ENCODE results near the gene NR2C2AP.

Gene NR2C2AP

DNA sequence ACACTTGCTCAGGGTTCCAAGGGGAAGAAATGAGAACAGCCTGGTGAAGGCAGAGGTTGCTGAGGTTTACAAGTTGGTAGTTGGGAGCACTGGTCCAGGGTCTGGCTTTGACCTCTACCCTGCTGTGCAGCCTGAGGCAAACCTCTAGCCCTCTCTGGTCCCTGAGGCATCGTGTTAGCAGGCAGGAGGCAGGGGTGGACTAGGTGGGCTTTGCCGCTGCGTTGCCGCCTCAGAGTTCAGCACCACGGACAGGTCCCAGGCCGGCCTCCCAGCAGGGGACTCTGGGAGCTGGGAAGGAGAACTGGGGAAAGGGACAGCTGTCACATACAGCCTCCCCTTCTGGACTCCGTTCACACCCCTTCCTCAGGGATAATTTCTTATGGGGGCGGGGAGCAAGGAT lies 11.7 kb upstream of the NR2C2AP start:
- peak; percentile 68 for DNase-seq (ENCODE audit: low spot score)

DNA sequence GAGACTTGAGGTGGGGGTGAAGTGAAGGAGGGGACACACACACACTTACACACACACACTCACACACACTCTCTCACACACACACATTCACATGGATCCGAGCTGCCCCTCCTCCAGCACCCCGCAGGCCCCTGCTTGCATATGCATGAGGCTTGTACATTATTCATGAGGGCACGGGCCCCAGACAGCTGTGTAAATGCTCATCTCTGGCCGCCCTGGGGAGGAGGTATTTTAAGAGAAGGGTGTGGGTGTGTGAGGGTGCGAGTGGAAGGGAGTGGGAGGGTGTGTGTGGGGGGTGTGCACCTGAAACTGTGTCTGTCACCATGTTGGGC lies 10.9 kb upstream of the NR2C2AP start:
- DNase-seq (ENCODE audit: low spot score) = no peak

DNA sequence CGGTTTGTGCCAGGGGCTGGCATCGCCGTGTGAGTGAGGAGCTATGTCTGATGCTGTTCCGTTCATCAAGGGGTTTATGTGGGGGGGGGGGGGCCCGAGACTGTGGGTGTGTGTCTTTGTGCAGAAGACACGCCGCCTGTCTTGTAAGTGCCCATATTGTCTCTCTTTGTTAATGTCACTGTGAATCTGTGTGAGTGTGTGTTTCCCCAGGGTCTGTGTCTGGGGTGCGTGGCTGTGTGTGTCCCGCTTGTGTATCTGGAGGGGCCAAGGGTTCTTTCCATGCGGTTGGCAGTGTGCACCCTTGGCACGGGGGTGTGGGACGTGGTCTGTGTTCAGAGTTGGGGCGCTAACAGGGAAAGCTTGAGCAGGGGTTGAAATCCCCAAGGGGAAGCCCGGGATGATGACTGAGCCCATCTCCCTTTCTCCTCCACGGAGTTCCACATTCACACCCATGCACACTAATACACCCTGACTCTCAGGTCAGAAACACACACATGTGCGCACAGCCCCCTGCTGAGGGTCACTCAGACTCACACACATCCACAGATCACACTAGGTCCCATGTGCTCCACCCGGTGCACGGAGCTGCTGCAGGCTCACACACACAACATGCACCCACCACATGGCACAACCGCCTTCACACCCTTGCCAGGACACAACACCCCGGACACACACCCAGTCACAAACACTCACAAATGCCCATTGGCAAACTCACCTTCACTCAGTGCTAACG lies 10.4 kb upstream of the NR2C2AP start:
- DNase-seq (ENCODE audit: low spot score) = no peak

DNA sequence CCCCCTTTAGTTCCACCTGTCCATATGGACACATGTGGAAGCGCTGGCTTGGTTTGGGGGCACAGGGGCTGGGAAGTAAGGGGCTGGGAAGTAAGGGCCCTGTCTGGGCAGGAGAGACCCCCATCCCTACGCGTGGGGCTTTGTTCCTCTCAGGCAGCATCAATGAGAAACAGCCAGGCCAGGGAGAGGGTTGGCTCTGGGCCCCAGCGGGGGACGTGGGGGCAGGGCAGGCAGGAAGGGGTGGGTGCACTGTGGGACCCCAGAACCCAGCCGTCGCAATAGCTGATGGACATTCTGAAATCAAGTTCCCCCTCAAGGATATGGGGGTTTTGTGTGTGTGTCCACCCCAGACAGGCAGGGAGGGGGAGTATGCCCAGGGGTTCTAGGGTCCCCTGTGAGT lies 9.7 kb upstream of the NR2C2AP start:
- DNase-seq (ENCODE audit: low spot score) = no peak

DNA sequence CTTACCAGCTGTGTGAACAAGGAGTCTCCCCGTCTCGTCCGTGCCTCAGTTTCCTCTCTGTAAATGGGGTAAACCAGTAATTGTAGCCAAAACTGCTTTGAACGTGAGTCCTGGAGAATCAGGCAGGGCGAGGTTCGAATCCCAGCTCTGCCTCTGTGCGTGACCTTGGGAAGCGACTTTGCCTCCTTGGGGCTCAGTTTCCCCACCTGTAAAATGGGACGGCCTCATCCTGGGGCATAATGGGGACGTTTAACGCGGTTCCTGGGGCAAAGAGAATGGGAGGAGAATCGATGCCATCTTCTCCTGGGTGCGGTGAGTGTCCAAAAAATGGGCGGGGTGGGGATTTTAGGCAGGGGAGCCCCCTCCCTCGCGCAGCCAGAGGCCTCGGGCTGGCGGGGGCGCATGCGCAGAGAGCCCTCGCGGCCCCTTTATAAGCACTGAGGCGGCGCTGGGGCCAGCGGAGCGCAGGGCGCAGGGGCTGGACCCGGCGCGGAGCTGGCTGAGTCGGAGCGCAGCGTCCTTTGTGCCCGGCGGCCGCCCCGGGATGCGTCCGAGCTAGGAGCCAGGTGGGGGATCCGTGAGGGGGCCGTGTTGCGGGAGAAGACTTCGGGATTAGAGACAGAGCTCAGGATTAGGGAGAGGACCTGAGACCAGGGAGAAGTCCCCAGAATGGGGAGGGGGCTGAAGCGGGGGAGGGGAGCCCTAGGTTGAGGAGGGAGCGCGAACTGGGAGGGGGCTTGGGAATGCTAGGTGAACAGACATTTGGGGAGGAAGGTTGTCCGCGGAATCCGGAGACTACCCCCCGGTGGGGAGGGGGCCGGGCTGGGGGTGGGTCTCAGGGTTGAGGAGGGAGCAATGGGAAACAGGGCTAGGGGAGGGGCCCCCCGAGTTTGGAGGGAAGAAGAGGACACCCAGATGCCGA lies 8.5 kb upstream of the NR2C2AP start, which contains the start of gene NCAN:
Gene NCAN, plus strand, starts transcription at position 460 of the 922 bp plus-strand sequence. CDS start 4,996 bp downstream, outside the sequence.
- no peak for DNase-seq (ENCODE audit: low spot score)

DNA sequence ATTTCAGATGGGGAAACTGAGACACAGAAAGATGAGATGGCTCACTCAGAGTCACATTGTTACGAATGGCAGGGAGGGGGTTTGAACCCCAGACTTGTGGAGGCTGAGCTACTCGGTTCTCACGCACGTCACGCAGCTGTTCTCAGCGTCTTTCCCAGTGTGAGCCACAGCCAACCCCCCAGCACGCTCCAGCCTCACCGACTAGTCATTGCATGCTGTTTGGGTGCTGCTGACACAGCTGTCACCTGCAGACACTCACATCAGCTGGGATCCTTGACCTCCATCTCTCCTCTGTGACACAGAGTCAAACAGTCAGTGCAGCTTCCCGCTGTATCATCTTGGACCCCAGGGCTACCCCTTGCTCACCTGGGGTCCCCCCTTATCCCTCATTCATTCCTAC lies 6.2 kb upstream of the NR2C2AP start:
- no peak for DNase-seq (ENCODE audit: low spot score)

DNA sequence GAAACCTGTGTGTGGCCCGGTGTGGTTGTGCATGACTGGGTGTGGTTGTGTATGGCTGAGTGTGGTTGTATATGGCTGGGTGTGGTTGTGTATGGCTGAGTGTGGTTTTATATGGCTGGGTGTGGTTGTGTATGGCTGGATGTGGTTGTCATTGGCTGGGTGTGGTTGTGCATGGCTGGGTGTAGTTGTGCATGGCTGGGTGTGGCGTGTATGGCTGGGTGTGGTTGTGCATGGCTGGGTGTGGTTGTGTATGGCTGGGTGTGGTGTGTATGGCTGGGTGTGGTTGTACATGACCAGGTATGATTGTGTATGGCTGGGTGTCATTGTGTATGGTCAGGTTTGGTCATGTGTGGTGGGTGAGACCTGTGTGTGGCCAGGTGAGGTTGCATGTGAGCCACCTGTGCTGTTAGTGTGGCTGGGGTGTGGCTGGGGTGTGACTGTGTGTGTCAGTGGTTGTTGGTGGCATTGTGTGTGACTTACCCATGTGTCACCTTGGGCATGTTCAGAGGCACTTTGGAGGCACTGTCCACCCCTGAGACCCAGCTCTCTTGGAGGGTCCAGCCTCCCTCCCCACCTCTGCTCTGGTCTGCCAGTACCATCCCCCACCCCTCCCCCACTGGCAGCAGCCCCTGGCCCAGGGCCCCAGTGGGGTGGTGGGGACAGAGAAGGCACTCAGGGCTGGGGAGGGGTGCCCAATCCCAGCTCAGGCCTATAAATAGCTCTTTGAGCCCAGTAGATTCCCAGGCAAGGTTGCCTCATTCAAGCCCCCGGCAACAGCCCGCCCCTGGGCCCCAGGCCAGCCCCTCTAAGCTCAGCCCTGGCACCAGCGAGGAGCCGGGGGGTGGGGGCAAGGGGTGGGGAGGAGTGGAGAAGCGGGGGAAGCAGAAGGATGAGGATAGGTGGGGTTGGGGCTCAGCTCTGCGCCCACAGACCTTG lies 4.7 kb upstream of the NR2C2AP start:
- no peak for DNase-seq (ENCODE audit: low spot score)

DNA sequence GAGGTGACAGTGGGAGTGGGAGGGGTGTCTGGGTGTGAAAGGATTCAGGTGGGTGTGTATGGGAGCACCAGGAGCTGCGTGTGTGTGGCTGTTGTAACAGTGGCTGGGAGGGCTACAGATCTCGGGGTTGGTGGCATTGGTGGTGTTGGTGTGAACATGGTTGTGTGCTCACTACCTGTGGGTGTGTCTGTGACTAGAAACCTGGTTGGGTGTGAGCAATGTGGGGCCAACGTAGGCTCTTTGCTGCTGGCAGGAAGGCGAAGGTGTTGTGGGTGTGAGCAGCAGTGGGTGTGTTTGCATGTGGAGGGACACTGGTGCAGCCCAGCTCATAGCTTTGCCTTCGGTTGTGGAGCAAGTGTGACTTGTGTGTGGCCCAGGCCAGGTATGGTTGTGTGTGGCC lies 3.7 kb upstream of the NR2C2AP start:
- no peak for DNase-seq (ENCODE audit: low spot score)

DNA sequence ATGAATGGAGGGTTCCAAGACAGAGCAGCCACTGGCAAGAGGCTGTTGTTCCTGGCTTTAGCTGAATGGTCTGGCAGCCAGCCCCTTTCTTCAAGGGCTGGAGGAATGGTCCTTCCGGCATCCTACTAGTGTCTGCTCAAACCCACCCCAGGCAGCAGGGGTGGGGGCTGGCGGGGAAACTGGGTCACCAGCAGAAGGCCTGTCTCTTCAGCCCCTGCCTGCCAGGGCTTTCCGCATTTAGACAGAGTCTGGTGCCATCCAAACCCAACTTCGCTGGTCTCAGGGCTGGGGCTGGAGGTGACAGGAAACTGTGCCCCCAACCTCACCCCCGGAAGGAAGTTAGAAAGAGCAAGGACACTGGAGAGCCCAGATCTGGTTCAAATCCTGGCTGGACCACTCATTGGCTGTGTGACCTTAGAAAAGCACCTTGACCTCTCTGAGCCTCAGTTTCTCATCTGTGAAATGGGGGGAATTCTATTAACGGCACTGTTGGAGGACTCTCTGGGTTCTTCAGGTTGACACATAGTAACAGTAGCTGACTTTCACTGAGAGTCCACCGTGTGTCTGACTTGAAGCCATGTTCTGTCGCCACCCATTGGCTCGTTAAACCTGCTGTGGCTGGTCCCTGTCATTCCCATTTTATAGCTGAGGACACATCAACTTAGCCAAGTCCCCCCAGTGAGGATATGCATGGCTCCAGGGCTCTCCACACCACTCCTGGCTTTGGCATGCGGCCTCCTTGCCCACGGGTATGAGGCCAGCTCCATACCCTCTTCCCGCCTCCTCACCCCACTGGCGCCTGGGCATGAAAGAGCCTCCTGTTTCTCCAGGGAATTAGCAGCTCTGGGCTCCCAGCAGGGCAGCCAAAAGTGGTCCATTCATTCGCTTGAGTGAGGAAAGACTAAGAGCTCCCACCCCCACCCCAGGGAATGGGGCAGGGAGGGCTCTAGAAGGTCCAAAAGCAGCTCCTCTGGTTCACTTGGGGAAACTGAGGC lies 2.5 kb upstream of the NR2C2AP start:
- no peak for DNase-seq (ENCODE audit: low spot score)

DNA sequence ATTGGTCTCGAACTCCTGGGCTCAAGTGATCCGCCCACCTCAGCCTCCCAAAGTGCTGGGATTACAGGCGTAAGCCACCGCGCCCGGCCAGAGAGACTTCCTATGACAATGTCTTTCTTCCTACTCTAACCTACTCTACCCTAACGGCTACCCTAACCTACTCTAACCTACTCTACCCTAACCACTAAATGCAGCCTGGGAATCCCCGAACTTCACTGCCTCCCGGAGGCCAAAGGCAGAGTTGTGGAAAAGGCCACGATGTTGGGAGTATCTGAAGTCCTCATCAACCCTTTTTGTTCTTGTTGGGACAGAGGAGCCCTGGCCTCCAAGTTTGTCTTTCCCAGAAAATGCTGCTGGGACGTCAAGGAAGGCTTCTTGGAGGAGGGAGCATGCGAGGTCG lies 967 bp upstream of the NR2C2AP start:
- DNase-seq (ENCODE audit: low spot score) = no peak

DNA sequence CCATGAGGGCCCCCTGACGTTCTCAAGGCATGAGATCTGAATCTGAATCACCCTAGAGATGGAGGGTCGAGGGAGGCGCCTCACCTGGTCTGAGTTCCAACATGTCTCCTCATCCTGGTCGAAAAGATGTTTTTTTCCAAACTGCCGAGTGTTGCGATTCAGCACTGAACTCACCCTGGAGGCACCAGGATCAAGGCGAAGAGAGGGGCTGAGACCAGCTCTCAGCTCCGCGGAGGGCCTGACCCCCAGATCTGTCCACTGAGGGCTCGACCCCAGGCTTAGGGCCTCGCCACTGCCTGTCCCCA lies 555 bp downstream of the NR2C2AP start:
- DNase-seq (ENCODE audit: low spot score) = no peak

DNA sequence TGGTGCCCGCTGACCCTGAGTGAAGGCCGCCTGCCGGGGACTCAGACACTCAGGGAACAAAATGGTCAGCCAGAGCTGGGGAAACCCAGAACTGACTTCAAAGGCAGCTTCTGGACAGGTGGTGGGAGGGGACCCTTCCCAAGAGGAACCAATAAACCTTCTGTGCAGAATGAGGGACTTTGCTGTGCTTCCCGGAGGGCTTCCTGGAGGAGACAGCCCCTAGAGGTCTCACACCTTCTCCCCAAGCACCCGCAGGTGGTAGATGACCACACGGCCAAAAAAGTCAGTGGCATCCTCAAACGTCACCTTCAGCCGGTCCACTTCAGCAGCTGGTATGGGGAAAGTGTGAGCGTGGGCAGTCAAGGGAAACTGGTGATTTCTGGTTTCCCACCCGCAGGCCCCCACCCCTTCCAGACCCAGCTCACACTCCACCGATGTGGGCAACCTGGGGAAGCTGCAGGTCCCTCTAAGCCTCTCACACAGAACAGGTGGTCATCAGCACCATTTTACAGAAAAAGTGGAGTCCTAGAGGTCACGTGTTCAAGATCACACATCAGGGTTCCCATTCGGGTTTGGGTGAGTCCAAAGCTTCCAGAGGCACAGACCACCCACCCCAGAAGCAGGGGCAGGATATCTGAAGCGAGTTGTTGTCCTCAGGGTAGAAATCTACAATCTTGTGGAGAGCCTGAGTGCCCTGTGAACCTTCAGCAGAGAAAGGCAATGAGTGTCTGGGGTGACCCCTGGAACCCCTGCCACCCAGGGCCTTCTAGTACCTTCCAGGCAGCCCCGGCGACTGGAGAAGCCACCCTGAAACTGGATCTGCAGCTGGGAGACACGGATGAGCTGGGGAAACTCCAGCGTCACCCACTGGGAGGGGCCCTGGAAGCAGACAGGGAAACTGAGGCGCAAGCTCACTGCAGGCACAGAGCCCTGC lies 1.2 kb downstream of the NR2C2AP start:
- no peak for DNase-seq (ENCODE audit: low spot score)

DNA sequence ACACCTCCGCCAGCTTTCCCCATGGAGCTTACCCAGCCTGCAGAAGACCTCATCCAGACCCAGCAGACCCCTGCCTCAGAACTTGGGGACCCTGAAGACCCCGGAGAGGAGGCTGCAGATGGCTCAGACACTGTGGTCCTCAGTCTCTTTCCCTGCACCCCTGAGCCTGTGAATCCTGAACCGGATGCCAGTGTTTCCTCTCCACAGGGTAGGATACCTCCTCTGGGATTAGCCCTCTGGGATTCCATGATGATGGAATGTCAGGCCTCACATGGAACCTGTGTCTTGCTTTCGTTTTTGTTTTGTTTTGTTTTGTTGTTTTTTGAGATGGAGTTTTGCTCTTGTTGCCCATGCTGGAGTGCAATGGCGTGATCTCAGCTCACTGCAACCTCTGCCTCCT lies 9.3 kb downstream of the NR2C2AP start:
- DNase-seq (ENCODE audit: low spot score) = no peak

DNA sequence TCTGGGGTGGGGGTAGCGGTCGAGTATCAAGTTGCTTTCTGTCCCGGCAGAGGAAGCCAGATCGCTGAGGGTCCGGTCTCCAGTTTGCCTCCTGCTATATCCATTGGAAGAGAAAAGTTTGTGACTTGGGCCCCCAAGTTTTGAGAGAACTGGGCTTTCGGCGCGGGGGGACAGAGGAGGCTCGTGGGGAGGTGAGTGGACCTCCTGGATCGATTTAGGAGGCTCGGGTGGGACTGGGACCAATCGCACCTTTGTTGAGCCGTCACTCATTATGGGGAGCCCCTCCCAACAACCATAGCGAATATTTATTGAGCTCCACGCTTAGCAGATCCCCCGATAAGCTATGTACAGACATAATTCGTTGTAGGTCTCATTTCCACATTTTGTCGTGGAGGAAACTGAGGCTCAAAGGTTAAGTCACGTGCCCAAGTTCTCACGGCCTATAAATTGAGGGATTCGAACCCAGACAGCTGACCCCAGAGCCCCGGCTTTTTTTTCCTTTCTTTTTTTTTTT lies 10.2 kb downstream of the NR2C2AP start:
- no peak for DNase-seq (ENCODE audit: low spot score)

DNA sequence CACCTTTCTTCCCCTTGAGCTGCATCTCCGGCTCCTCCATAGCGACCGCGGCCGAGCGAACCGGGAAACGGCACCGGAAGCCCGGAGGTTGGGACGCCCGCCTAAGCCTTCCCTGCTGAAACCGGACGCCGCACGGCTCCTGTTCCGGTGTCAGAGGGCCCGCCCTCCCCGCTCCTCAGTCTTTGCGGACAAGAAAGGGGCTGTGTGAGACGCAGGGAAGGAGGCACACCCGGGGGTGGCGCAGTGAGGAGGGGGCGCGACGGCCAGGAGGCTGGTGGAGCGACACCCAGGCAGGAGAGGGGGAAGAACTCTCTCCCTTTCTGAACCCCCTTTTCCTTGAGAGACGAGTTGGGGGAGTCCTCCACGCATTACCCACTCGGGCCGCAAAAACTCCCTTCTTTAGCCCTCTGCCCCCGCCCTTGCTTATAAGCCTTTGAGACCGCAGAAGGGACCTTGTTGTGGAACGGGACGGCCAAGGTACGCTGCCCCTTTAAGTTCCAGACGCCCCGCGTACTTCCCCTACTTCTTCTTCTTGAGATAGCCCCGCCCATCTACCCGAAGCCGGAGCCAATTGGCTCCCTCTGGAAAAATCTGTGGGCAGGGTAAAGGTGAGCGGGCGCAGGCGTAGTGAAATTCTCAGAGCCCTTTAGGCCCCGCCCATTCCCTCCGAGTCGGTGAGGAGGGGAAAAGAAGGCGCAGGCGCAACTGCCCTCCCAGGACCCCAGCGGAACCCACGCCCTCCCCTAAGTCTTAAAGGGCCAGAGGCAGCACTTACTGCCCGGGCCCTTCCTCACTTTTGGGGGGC lies 10.9 kb downstream of the NR2C2AP start, which contains the start of the genes BORCS8 and RFXANK:
Gene BORCS8, minus strand, starts transcription at position 75 of the 805 bp plus-strand sequence. Its CDS starts 35 bp downstream, at position 40.
Gene RFXANK, plus strand, starts transcription at position 181 of the 805 bp plus-strand sequence. CDS start 1,689 bp downstream, outside the sequence.
- peak; percentile 98 for DNase-seq (ENCODE audit: low spot score)

DNA sequence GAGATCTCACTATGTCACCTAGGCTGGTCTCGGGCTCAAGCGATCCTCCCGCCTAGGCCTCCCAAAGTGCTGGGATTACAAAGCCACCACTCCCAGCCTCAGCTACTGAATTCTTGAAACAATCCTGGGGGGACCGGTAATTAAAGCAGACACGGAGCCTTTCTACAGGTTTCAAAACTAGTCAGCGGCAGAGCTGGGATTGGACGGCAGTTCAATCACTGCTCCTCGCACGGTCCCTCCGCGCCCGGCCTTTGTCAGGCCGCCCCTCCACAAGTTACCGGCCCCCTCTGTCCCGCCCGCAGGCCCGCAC lies 11.5 kb downstream of the NR2C2AP start:
- DNase-seq (ENCODE audit: low spot score) = no peak

DNA sequence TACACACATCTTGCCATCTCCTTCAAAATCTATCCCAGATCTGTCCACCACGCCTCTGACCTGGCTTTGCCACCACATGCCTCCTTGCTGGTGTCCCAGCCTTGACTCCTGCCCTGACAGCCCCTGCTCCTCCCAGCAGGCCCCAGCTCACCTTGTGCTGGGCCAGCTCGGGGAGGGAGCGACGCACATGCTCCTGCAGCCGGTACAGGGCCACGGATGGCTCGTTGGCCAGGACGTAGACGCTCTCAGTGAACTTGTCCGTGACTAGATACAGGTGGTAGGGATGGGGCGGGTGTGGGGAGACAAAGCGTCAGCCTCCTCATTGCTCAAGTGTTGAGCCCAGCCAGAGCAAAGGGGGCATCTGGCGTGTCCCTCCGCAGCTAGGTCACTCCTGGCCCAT lies 16.5 kb downstream of the NR2C2AP start:
- no peak for DNase-seq (ENCODE audit: low spot score)

DNA sequence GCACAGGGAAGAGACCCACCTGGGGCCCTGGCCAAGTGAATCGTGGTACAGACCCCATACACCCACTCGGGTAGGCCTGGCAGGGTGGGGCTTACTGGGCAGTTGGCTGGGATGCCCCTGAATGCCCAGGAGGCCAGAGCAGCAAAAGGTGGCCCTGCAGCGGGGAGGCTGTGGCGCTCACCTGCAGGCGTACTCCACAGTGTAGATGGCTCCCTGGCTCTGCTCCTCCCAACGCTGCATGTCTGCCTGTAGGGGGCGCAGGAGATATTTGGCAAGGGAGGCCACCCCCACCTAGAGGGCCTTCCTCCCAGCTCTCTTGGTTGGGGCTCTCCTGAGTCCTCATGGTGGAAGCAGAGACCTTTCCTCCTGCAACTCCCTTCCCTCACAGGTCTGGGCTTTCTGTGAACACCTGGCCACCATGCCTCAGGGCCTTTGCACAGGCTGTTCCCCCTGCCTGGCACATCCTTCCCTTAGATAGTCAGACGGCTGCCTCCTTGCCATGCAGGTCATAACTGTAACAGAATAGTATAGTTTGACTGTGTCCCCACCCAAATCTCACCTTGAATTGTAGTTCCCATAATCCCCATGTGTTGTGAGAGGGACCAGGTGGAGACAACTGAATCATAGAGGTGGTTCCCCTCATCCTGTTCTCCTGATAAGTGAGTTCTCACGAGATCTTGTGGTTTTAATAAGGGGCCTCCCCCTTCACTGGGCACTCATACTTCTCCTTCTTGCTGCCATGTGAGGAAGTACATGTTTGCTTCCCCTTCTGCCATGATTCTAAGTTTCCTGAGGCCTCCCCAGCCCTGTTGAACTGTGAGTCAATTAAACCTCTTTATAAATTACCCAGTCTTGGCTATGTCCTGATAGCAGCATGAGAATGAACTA lies 17.1 kb downstream of the NR2C2AP start:
- no peak for DNase-seq (ENCODE audit: low spot score)
